GM21825 (cell line): Measurements from ENCODE around the gene KCNN1.
A peak's percentile ranks its signal among the peaks of the same experiment; 100 is the strongest.
"Not testable (repeated sequence)": the region's sequence is repeated elsewhere in the genome, so short reads cannot be mapped to it uniquely, and the experiment has no call there.

Experiments
- ATAC-seq: cut with Tn5 transposase; IDR thresholded peaks from one replicate; pipeline ENCODE4 v1.9.1; 2021; ENCODE audit warnings: mild to moderate bottlenecking, moderate library complexity; ENCODE audit not compliant: unreplicated experiment

The KCNN1 gene

GRCh38 chr19:18021121-18021755 lies 54.3 kb downstream of the KCNN1 start:
- no peak for ATAC-seq

- peak; percentile 35 for ATAC-seq
Observed at GRCh38 chr19:18023622-18024251, 56.8 kb downstream of the KCNN1 start.

- no peak for ATAC-seq
Observed at GRCh38 chr19:18027151-18027550, 60.2 kb downstream of the KCNN1 start.

- ATAC-seq = no peak
Observed at GRCh38 chr19:18029617-18030338, 62.9 kb downstream of the KCNN1 start.

- ATAC-seq = not testable (repeated sequence)
Observed at GRCh38 chr19:18031401-18031800, 64.5 kb downstream of the KCNN1 start.

- not testable (repeated sequence) for ATAC-seq
Observed at GRCh38 chr19:18032102-18032501, 65.2 kb downstream of the KCNN1 start.

- no peak for ATAC-seq
Observed at GRCh38 chr19:18041054-18041453, 74.1 kb downstream of the KCNN1 start.

GRCh38 chr19:18043676-18044075 lies 76.8 kb downstream of the KCNN1 start:
- ATAC-seq = no peak

GRCh38 chr19:18044825-18045304 lies 78.0 kb downstream of the KCNN1 start:
- peak; percentile 90 for ATAC-seq

GRCh38 chr19:18045307-18046050 lies 78.6 kb downstream of the KCNN1 start:
- ATAC-seq = no peak

- no peak for ATAC-seq
Observed at GRCh38 chr19:18046059-18046718, 79.3 kb downstream of the KCNN1 start.

- no peak for ATAC-seq
Observed at GRCh38 chr19:18049385-18049784, 82.5 kb downstream of the KCNN1 start.
